ENCODE data around the gene DDX51.

DDX51 gene

GRCh38 chr12:132161796-132162507, 17.8 kb upstream of the DDX51 start:
- Histone ChIP-seq H3K9me3 (ENCODE audit: insufficient read depth, low read depth, low read length) (peaks cover 4% of the 10 kb centered on the region), H3K27ac (ENCODE audit: low read length) (no peak overlapping the region), H3K36me3 (ENCODE audit: insufficient read depth, low read depth, low read length) (peaks cover 13% of the 10 kb centered on the region), H3K4me1 (ENCODE audit: insufficient read depth, low read length) (no peaks in the 10 kb centered on the region), H3K4me3 (ENCODE audit: low read length) (no peak overlapping the region), H3K27me3 (ENCODE audit: insufficient read depth, low read length) (peaks cover 29% of the 10 kb centered on the region), H3K9ac (ENCODE audit: low read depth, low read length) (no peak overlapping the region)

GRCh38 chr12:132161036-132161781, 17.1 kb upstream of the DDX51 start:
- Histone ChIP-seq H3K36me3 (ENCODE audit: insufficient read depth, low read depth, low read length) (peaks cover 21% of the 10 kb centered on the region), H3K27me3 (ENCODE audit: insufficient read depth, low read length) (peaks cover 29% of the 10 kb centered on the region), H3K4me3 (ENCODE audit: low read length) (no peak overlapping the region), H3K27ac (ENCODE audit: low read length) (no peak overlapping the region), H3K4me1 (ENCODE audit: insufficient read depth, low read length) (no peaks in the 10 kb centered on the region), H3K9me3 (ENCODE audit: insufficient read depth, low read depth, low read length) (peaks cover 11% of the 10 kb centered on the region), H3K9ac (ENCODE audit: low read depth, low read length) (no peak overlapping the region)

- Histone ChIP-seq H3K4me3 (ENCODE audit: low read length) (no peak overlapping the region), H3K9me3 (ENCODE audit: insufficient read depth, low read depth, low read length) (peaks cover 15% of the 10 kb centered on the region), H3K36me3 (ENCODE audit: insufficient read depth, low read depth, low read length) (peaks cover 27% of the 10 kb centered on the region), H3K27ac (ENCODE audit: low read length) (no peak overlapping the region), H3K4me1 (ENCODE audit: insufficient read depth, low read length) (no peaks in the 10 kb centered on the region), H3K9ac (ENCODE audit: low read depth, low read length) (no peak overlapping the region), H3K27me3 (ENCODE audit: insufficient read depth, low read length) (peaks cover 29% of the 10 kb centered on the region)
Observed at GRCh38 chr12:132160601-132161035, 16.5 kb upstream of the DDX51 start.

GRCh38 chr12:132160016-132160415, 15.9 kb upstream of the DDX51 start:
- peaks cover 27% of the 10 kb centered on the region for H3K36me3 ChIP-seq (ENCODE audit: insufficient read depth, low read depth, low read length)
- H3K9me3 ChIP-seq (ENCODE audit: insufficient read depth, low read depth, low read length) = peaks cover 15% of the 10 kb centered on the region
- peaks cover 29% of the 10 kb centered on the region for H3K27me3 ChIP-seq (ENCODE audit: insufficient read depth, low read length)
- no peaks in the 10 kb centered on the region for H3K4me1 ChIP-seq (ENCODE audit: insufficient read depth, low read length)
- no peak overlapping the region for H3K9ac ChIP-seq (ENCODE audit: low read depth, low read length)
- H3K4me3 ChIP-seq (ENCODE audit: low read length) = no peak overlapping the region
- no peak overlapping the region for H3K27ac ChIP-seq (ENCODE audit: low read length)

- Histone ChIP-seq H3K27me3 (ENCODE audit: insufficient read depth, low read length) (peaks cover 29% of the 10 kb centered on the region), H3K4me1 (ENCODE audit: insufficient read depth, low read length) (no peaks in the 10 kb centered on the region), H3K4me3 (ENCODE audit: low read length) (no peak overlapping the region), H3K36me3 (ENCODE audit: insufficient read depth, low read depth, low read length) (peaks cover 27% of the 10 kb centered on the region), H3K9me3 (ENCODE audit: insufficient read depth, low read depth, low read length) (peaks cover 15% of the 10 kb centered on the region), H3K27ac (ENCODE audit: low read length) (no peak overlapping the region), H3K9ac (ENCODE audit: low read depth, low read length) (no peak overlapping the region)
Observed at GRCh38 chr12:132159555-132160003, 15.5 kb upstream of the DDX51 start.

- Histone ChIP-seq H3K4me1 (ENCODE audit: insufficient read depth, low read length) (no peaks in the 10 kb centered on the region), H3K9me3 (ENCODE audit: insufficient read depth, low read depth, low read length) (peaks cover 15% of the 10 kb centered on the region), H3K36me3 (ENCODE audit: insufficient read depth, low read depth, low read length) (peaks cover 27% of the 10 kb centered on the region), H3K27ac (ENCODE audit: low read length) (no peak overlapping the region), H3K9ac (ENCODE audit: low read depth, low read length) (no peak overlapping the region), H3K27me3 (ENCODE audit: insufficient read depth, low read length) (peaks cover 22% of the 10 kb centered on the region), H3K4me3 (ENCODE audit: low read length) (no peak overlapping the region)
Observed at GRCh38 chr12:132158677-132159554, 14.8 kb upstream of the DDX51 start.

- Histone ChIP-seq H3K9me3 (ENCODE audit: insufficient read depth, low read depth, low read length) (peaks cover 15% of the 10 kb centered on the region), H3K9ac (ENCODE audit: low read depth, low read length) (no peak overlapping the region), H3K4me1 (ENCODE audit: insufficient read depth, low read length) (no peaks in the 10 kb centered on the region)
Observed at GRCh38 chr12:132157733-132158409, 13.8 kb upstream of the DDX51 start.

GRCh38 chr12:132156573-132157325, 12.6 kb upstream of the DDX51 start:
- Histone ChIP-seq H3K4me1 (ENCODE audit: insufficient read depth, low read length) (no peaks in the 10 kb centered on the region), H3K27me3 (ENCODE audit: insufficient read depth, low read length) (peaks cover under 1% of the 10 kb centered on the region; the same call in 1 of the 2 replicates), H3K27ac (ENCODE audit: low read length) (no peak overlapping the region), H3K4me3 (ENCODE audit: low read length) (no peak overlapping the region; the same call in 1 of the 2 replicates), H3K36me3 (ENCODE audit: insufficient read depth, low read depth, low read length) (peaks cover 27% of the 10 kb centered on the region), H3K9ac (ENCODE audit: low read depth, low read length) (no peak overlapping the region), H3K9me3 (ENCODE audit: insufficient read depth, low read depth, low read length) (peaks cover 15% of the 10 kb centered on the region)

More at GRCh38 chr12:132157733-132158409, 13.8 kb upstream of the DDX51 start:
- Histone ChIP-seq H3K4me3 (ENCODE audit: low read length) (no peak overlapping the region), H3K27ac (ENCODE audit: low read length) (no peak overlapping the region), H3K27me3 (ENCODE audit: insufficient read depth, low read length) (peaks cover 12% of the 10 kb centered on the region), H3K36me3 (ENCODE audit: insufficient read depth, low read depth, low read length) (peaks cover 27% of the 10 kb centered on the region)

- Histone ChIP-seq H3K36me3 (ENCODE audit: insufficient read depth, low read depth, low read length) (peaks cover 27% of the 10 kb centered on the region), H3K4me1 (ENCODE audit: insufficient read depth, low read length) (no peaks in the 10 kb centered on the region), H3K4me3 (ENCODE audit: low read length) (no peak overlapping the region), H3K9me3 (ENCODE audit: insufficient read depth, low read depth, low read length) (peaks cover 15% of the 10 kb centered on the region), H3K9ac (ENCODE audit: low read depth, low read length) (no peak overlapping the region), H3K27me3 (ENCODE audit: insufficient read depth, low read length) (no peaks in the 10 kb centered on the region; the same call in 1 of the 2 replicates), H3K27ac (ENCODE audit: low read length) (no peak overlapping the region)
Observed at GRCh38 chr12:132155771-132156572, 11.9 kb upstream of the DDX51 start.
